GM12872 (cell line): ENCODE measurements around the gene ENOSF1.
A peak's percentile ranks its signal among the peaks of the same experiment; 100 is the strongest.

Experiments
- TF ChIP-seq, protein P1 (sequence below): IDR thresholded peaks from 3 replicates; pipeline ENCODE4 v1.5.1; 2011; ENCODE audit warnings: low read depth, mild to moderate bottlenecking, low read length, moderate library complexity; ENCODE audit not compliant: insufficient read depth

ENOSF1 gene

DNA sequence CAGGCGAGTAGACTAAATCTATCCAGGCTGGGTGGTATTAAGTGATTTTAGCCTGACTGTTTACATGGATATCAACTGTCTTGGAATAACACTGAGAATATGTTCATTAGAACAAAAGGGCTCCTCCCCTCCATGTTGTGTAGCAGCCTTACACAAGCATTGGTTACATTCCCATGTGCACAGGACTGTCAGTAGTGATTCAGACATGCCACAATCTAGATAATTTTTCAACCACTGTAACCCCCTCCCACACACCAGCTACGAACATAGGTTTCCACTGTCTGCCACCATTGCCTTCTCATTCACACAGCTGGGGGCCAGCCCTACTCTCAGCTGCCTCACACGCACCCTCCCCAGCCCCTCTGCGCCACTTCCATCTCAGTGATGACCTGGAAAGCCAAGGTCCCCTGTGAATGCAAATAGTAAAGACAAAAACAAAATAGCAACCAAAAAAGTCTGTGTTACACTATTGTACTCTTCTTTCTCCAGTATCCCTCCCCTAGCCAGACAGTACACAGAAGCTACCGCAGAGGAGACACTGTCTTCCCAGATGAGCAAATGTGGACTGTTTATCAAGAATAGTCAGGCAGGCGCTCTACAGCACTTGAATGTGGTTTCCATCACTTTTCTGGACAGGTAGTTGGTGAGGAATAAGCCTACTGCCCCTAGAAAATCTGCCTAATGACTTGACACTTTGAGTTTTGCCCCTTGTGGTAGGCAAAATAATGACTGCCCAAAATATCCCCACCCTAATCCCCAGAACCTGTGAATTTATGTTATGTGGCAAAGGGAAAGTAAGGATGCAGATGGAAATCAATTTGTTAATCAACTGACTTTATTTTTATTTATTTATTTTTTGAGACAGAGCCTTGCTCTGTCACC lies 82.9 kb downstream of the ENOSF1 start:
- TF ChIP-seq, protein P1, sequence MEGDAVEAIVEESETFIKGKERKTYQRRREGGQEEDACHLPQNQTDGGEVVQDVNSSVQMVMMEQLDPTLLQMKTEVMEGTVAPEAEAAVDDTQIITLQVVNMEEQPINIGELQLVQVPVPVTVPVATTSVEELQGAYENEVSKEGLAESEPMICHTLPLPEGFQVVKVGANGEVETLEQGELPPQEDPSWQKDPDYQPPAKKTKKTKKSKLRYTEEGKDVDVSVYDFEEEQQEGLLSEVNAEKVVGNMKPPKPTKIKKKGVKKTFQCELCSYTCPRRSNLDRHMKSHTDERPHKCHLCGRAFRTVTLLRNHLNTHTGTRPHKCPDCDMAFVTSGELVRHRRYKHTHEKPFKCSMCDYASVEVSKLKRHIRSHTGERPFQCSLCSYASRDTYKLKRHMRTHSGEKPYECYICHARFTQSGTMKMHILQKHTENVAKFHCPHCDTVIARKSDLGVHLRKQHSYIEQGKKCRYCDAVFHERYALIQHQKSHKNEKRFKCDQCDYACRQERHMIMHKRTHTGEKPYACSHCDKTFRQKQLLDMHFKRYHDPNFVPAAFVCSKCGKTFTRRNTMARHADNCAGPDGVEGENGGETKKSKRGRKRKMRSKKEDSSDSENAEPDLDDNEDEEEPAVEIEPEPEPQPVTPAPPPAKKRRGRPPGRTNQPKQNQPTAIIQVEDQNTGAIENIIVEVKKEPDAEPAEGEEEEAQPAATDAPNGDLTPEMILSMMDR = peak; percentile 43; the same call in 1 of the 3 replicates

DNA sequence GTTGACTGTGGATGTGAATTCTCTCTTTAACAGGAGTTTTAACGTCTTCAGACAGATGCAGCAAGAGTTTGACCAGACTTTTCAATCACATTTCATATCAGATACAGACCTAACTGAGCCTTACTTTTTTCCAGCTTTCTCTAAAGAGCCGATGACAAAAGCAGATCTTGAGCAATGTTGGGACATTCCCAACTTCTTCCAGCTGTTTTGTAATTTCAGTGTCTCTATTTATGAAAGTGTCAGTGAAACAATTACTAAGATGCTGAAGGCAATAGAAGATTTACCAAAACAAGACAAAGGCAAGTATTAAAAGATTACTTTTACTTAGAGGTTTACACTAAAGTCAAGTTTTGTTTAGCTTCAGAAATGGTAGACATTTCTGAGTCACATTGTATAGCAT lies 85.2 kb downstream of the ENOSF1 start:
- TF ChIP-seq, protein P1 = no peak

DNA sequence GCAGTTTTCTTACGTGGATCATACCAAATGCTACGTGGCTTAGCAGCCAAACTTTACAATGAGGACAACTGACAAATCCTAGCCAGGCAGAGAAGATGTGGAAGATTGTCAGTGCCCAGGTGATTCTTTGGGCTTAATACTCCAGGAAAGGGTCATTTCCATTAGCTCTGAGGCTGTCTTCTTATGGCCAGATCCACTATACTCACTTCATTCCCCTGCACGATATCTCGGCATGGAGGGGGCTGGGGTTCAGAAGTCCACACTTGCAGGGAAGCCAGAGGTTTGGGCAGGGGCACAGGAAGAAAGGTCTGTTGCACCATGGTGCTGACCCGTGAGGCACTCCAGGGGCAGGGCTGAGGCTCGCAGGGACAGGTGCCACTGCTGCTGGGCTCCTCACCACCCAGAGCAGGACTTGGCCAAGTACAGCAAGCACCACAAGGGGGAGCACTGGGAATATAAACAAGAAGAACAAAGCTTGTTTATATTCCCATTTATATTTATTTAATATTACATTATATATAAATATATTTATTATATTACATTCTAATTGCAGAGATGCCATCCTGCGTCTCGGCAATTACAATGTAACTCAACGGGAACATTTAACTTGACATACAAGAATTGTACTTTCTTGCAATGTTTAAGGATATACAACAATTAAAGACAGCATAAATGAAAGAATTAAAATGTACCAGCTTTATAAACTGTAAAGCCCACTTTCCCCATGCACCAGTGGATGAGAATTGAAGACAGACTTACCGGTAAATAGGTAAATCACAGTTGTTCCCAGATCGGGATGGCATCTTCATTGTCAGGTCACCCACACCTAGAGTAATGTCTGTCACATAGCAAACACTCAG lies 88.4 kb downstream of the ENOSF1 start:
- TF ChIP-seq, protein P1 = peak; percentile 65

DNA sequence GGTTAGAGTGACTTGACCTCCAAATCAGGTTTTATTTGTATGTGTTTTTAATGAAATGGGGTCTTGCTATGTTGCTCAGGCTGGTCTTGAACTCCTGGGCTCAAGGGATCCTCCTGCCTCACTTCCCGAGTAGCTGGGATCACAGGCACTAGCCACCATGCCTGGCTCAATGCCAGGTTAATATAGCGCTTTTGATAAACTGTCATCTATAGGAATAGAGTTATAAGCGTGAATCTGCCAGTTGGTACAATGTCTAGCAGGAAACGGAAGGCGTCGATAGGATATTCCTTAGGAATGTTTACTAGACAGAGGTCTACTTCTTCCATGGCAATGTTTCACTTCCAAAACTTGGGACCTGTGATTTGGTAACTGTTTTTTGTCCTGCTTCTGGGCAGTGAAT lies 90.1 kb downstream of the ENOSF1 start:
- TF ChIP-seq, protein P1 = no peak

DNA sequence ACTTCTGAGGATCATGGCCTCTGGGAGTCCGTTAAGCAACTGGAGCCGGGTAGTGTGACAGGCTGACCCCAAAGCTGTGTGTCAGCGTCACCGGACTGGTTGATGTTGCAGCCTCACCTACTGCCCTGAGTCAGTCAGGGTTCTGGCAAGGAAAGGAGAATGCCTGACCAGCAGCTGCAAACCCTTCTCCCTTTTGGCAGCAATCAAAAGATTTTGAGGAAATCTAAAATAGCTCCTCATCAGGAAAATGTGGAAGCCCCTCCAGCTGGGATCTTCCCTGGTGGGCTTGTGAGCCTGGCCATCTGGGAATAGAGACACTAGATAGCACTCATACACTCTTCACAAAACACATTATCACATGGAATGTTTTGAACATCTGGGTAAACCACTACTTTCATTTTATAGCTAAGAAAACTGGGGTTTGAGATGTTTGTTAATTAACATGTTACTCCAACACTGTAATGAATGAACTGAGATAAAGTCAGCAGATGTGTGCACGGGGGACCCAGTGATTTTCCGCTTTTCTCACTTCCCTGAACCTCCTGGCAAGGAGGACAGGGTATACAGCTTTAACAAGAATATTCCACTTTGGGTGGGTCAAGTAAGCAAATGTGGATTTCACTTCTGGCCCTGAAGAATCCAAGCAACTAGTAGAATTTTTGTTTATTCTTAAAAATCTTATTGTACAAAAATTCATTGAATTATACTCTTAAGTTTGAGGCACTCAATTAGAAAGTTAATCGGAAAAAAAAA lies 91.0 kb downstream of the ENOSF1 start:
- TF ChIP-seq, protein P1 = no peak
